Measurements from ENCODE around the gene OR10AD1.
"Not testable (repeated sequence)": the region's sequence is repeated elsewhere in the genome, so short reads cannot be mapped to it uniquely, and the experiment has no call there.

Gene OR10AD1

DNA sequence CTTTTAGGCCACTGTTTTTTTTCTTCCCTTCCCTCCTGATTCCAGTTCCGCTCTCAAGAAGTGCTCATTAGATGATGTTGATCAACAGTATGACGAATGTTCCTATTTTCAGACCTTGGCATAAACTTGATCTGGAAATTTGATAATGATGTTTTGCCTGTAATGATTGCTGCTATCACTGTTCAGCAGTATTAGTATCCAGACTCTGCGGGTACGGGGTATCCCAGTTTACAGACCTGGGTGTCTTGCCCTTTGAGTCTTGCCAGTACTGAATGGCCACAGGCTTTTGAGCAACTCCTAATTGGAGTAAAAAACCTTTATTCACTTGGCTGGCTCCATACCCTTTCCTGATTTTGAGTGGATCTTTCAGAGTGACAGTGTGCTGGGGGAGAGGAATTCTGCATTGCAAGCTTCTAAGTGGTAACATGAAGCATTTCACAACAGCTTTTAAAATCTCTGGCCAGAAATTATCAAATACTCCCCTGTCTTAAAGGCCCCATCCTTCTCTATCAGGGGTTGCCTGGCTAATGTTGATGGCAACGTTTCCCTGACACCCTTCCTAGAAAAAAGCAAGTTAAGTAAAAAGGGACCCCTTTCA, 39.8 kb downstream of the OR10AD1 start:
- in situ Hi-C loops (cut with HindIII; ENCODE audit: low sequenced_read_pairs) = no loop called here

DNA sequence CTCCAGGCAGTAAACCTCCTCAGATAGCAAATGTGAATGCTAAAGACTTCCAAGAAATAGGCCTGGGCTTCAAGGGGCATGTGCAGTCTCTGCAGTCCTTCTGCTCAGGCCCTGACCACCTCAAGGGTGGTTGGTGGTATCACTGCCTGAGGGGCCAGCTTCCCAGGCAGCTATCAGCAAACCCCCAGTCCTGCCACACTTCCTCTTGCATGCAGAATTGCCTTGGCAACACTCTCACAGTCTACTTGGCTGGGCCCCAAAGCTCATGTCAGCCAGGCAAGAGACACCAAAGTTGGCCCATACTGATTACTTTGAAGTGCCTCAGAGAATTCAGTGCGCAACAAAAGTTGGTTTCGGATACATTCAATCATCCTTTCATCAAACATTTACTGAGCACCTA, 42.3 kb downstream of the OR10AD1 start:
- in situ Hi-C loops (cut with HindIII; ENCODE audit: low sequenced_read_pairs) = no loop called here

DNA sequence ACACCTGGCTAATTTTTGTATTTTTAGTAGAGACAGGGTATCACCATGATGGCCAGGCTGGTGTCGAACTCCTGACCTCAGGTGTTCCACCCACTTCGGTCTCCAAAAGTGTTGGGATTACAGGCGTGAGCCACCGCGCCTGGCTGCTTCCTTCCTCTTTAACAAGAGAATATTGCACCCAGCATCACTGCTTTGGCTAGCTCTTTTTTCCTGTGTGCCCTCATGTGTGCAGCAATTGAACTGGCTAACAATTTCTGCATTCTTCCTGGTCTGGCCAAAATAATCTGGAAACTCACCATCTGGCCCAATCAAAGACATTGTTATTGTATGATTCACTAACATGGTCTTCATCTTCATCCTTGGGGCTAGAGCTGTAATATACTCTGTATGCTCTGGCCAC, 43.0 kb downstream of the OR10AD1 start:
- in situ Hi-C loops (cut with HindIII; ENCODE audit: low sequenced_read_pairs) = no loop called here

DNA sequence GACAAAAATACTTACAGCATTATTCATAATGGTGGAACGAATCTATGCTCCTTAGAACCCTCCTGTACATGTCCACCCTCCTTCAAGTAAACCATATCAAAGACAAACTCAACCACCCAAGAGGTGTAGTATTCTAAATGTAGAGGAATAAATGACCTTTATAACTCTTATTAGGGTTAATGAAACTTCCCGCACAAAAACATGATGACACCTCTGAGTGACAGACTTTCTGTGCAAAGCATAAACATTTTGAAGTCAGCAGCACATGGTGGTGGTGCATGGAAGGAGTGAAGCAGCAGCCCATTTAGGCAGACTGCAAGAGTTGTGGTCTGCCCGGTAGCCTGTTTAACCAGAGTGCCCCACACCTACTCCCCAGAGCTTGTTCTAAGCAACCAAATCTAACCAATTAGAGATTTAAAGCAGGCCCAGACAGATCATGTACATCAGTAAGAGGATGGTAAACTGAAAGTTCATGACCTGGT, 45.2 kb downstream of the OR10AD1 start:
- in situ Hi-C loops (cut with HindIII; ENCODE audit: low sequenced_read_pairs) = no loop called here

DNA sequence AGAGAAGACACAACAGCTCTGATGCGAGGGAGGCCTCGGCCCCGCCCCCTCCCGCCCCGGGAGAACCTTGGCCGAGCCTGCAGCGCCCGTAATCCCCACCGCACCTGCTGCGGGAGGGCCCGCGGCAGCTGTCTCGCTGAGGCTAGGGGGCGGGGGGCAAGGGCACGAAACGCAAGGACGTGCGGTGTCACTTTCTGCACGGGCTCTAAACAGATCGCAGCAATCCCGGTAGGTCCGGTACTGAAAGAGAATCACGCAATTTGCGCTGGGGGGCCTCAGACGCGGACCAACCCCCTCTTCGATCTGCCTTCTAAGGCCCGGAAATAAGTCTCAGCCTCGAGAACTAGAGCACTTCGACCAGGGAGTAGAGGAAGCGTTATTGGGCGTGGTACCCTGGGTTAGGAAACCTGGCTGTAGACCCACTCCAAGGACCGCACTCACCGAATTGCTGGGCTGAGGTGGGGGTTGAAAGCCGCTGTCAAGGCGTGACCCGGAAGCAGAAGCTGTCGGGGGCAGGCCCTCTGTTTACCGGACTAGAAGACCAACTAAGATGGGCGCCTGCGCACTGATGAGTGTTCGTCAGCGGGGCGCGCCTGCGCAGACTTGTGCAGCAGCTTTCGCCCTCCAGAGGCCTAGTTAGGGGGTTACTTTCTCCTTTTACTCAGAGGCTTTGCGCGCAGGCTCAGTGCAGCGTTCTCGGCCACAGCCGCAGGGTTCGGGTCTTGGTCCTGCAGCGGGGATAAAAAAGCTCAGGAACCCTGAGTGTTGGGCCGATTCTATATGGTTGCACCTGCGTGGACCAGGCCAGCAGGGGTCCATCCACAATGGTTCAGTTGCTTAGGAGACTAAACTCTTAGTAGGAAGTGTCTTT, 45.8 kb downstream of the OR10AD1 start, which contains the start of gene ASB8:
ASB8 (minus strand) TSS at position 498 of the 871 bp plus-strand sequence. CDS start 4,019 bp downstream, outside the sequence.
- in situ Hi-C loops (cut with HindIII; ENCODE audit: low sequenced_read_pairs) = no loop called here

DNA sequence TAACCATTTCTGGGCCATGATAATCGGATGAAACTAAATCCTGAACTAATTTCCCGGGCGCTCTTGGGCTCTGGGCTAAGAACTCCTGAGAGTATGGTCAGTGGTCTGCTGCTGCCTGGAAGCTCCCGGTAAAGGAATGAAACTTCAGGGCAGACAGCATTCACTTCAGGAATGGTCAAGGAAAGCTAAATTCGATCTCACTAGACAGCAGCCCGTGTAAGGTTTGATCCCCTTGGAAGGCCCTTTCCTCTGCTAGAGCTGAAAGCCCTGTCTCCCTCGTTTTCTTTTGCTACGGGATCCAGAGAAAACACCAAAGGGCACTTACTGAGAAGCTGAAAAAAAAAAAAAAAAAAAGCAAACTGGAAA, 46.5 kb downstream of the OR10AD1 start:
- in situ Hi-C loops (cut with HindIII; ENCODE audit: low sequenced_read_pairs) = no loop called here

DNA sequence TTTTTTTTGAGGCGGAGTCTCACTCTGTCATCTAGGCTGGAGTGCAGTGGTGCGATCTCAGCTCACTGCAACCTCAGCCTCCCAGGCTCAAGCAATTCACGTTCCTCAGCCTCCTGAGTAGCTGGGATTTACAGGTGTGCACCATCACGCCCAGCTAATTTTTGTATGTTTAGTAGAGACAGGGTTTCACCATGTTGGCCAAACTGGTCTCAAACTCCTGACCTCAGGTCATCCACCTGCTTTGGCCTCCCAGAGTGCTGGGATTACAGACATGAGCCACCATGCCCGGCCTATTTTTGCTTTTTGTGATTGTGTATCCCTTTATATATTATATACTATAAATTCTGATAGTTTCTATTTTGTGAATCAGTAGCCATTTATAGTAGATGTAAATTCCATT, 47.3 kb downstream of the OR10AD1 start:
- in situ Hi-C loops (cut with HindIII; ENCODE audit: low sequenced_read_pairs) = not testable (repeated sequence)

All from endothelial cell of hepatic sinusoid (primary cell).